ENCODE results near the gene MAN2B2. TPM values are rescaled to one million over a fixed set of nuclear protein-coding genes. Genes with fewer than 3 reads are reported as not detected.

Gene MAN2B2
- total RNA-seq = 39.1 and 45.1 TPM in 2 replicates
- long read RNA-seq, full-length matches to known transcripts = 9 of 49 reads
- long read RNA-seq, partial matches to known transcripts = 35 of 49 reads
- long read RNA-seq, other reads (novel, unspliced or antisense) = 5 of 49 reads

GRCh38 chr4:6574747-6575502, at the start of gene MAN2B2:
Gene MAN2B2 (plus strand): TSS chr4:6575189. CDS start chr4:6575211, 22 bp downstream.
- Mint-ChIP-seq H3K27me3 (ENCODE audit: unreplicated experiment) (peaks cover 15% of the 10 kb centered on the region), H3K4me3 (ENCODE audit: unreplicated experiment) (peak within 1 kb of the TSS; percentile 83), H3K9me3 (ENCODE audit: unreplicated experiment) (no peaks in the 10 kb centered on the region), H3K27ac (ENCODE audit: unreplicated experiment) (peak within 1 kb of the TSS; percentile 69), H3K36me3 (ENCODE audit: unreplicated experiment) (peaks cover 7% of the 10 kb centered on the region), H3K4me1 (ENCODE audit: unreplicated experiment) (peaks cover 5% of the 10 kb centered on the region)
- DNase-seq (ENCODE audit: extremely low spot score, unreplicated experiment) = peak; percentile 97
- TF ChIP-seq CTCF (IDR thresholded peaks at IDR 0.05) = peak; percentile 25

GRCh38 chr4:6525474-6525873, 49.5 kb upstream of the MAN2B2 start:
- DNase-seq (ENCODE audit: extremely low spot score, unreplicated experiment) = no peak
- Mint-ChIP-seq H3K9me3 (ENCODE audit: unreplicated experiment) (no peaks in the 10 kb centered on the region), H3K27me3 (ENCODE audit: unreplicated experiment) (peaks cover 3% of the 10 kb centered on the region), H3K4me1 (ENCODE audit: unreplicated experiment) (no peaks in the 10 kb centered on the region), H3K27ac (ENCODE audit: unreplicated experiment) (no peak overlapping the region), H3K36me3 (ENCODE audit: unreplicated experiment) (no peaks in the 10 kb centered on the region), H3K4me3 (ENCODE audit: unreplicated experiment) (no peak overlapping the region)
- TF ChIP-seq CTCF (IDR thresholded peaks at IDR 0.05) = no peak

GRCh38 chr4:6526156-6526555, 48.8 kb upstream of the MAN2B2 start:
- H3K27ac Mint-ChIP-seq (ENCODE audit: unreplicated experiment) = no peak overlapping the region
- H3K36me3 Mint-ChIP-seq (ENCODE audit: unreplicated experiment) = no peaks in the 10 kb centered on the region
- DNase-seq (ENCODE audit: extremely low spot score, unreplicated experiment) = no peak
- H3K9me3 Mint-ChIP-seq (ENCODE audit: unreplicated experiment) = no peaks in the 10 kb centered on the region
- no peak for TF ChIP-seq CTCF (IDR thresholded peaks at IDR 0.05)
- H3K27me3 Mint-ChIP-seq (ENCODE audit: unreplicated experiment) = peaks cover 1% of the 10 kb centered on the region
- H3K4me3 Mint-ChIP-seq (ENCODE audit: unreplicated experiment) = no peak overlapping the region
- no peaks in the 10 kb centered on the region for H3K4me1 Mint-ChIP-seq (ENCODE audit: unreplicated experiment)

- TF ChIP-seq CTCF (IDR thresholded peaks at IDR 0.05) = no peak
- Mint-ChIP-seq H3K9me3 (ENCODE audit: unreplicated experiment) (no peaks in the 10 kb centered on the region), H3K4me1 (ENCODE audit: unreplicated experiment) (no peaks in the 10 kb centered on the region), H3K36me3 (ENCODE audit: unreplicated experiment) (no peaks in the 10 kb centered on the region), H3K27me3 (ENCODE audit: unreplicated experiment) (no peaks in the 10 kb centered on the region), H3K4me3 (ENCODE audit: unreplicated experiment) (no peak overlapping the region), H3K27ac (ENCODE audit: unreplicated experiment) (no peak overlapping the region)
- no peak for DNase-seq (ENCODE audit: extremely low spot score, unreplicated experiment)
Measured at GRCh38 chr4:6526671-6527091, 48.3 kb upstream of the MAN2B2 start.

- Mint-ChIP-seq H3K4me1 (ENCODE audit: unreplicated experiment) (no peaks in the 10 kb centered on the region), H3K27ac (ENCODE audit: unreplicated experiment) (no peak overlapping the region), H3K4me3 (ENCODE audit: unreplicated experiment) (no peak overlapping the region), H3K27me3 (ENCODE audit: unreplicated experiment) (no peaks in the 10 kb centered on the region), H3K36me3 (ENCODE audit: unreplicated experiment) (no peaks in the 10 kb centered on the region), H3K9me3 (ENCODE audit: unreplicated experiment) (no peaks in the 10 kb centered on the region)
- DNase-seq (ENCODE audit: extremely low spot score, unreplicated experiment) = no peak
- no peak for TF ChIP-seq CTCF (IDR thresholded peaks at IDR 0.05)
Measured at GRCh38 chr4:6527259-6527658, 47.7 kb upstream of the MAN2B2 start.
